HepG2 (cell line): Measurements from ENCODE around the gene GUCY1A2. TPM values are rescaled to one million over a fixed set of nuclear protein-coding genes. Genes with fewer than 3 reads are reported as not detected.

ENCODE experiments used
- ATAC-seq: fragments of 200-7000 bp; cut with Tn5 transposase; 3 replicates; pipeline ENCODE4 v1.9.1; 2020; ENCODE audit warnings: mild to moderate bottlenecking, moderate library complexity
- BruUV-seq: library from RNA; stranded (reverse); fragments of 400-500 nt; replicated peaks from 2 replicates; lab custom pipeline; 2021; lab: Mats Ljungman, UMichigan
- CTCF ChIA-PET: fragments of 300-600 bp; formaldehyde crosslinking; extraction: SDS; loops from one replicate; lab custom pipeline; 2021; ENCODE audit warnings: low total read pairs, inconsistent platforms, low intra/inter-chr PET ratio; lab: Yijun Ruan, JAX
- POLR2A ChIA-PET: fragments of 350-600 bp; sonication (Branson Sonifier 250); formaldehyde crosslinking; loops from one replicate; lab custom pipeline; 2020; ENCODE audit warnings: antibody characterized with exemption, inconsistent platforms; lab: Yijun Ruan, JAX
- DNase-seq: peaks from one replicate; pipeline ENCODE4 v3.0.0-alpha.2; 2015; ENCODE audit warnings: low spot score
- FAIRE-seq: peaks from 3 replicates; lab custom pipeline; 2011; peaks lifted over from hg19 to GRCh38; lab: Jason Lieb, UNC
- H2AFZ ChIP-seq: one replicate; pipeline ENCODE4 v1.6.1; 2011; ENCODE audit warnings: low read length, inconsistent platforms
- H3K27ac ChIP-seq: fragments of 300-600 bp; 3 replicates; pipeline ENCODE4 v1.8.0; 2011; ENCODE audit warnings: mixed run types, mild to moderate bottlenecking, mixed read lengths, low read length, inconsistent platforms; ENCODE audit not compliant: insufficient read depth; ENCODE audit errors: extremely low read length
- H3K27me3 ChIP-seq, 2 experiments: fragments of 200-600 bp in 1 of 2; 2 replicates in 1 of 2; 3 replicates in 1 of 2; pipeline versions ENCODE4 v1.6.0 to v1.8.0; 2011; ENCODE audit warnings: low read length in 2 of 2, mild to moderate bottlenecking in 2 of 2, moderate library complexity in 2 of 2, inconsistent platforms in 1 of 2; ENCODE audit not compliant: insufficient read depth in 2 of 2, control insufficient read depth in 1 of 2
- H3K36me3 ChIP-seq, 2 experiments: fragments of 200-600 bp in 1 of 2; replicated peaks in 1 of 2; 2 replicates in 1 of 2; 3 replicates in 1 of 2; pipeline versions ENCODE4 v1.5.1 to v1.8.0; 2011; ENCODE audit warnings: low read length in 2 of 2, inconsistent platforms in 1 of 2; ENCODE audit not compliant: insufficient read depth in 2 of 2, control insufficient read depth in 1 of 2
- H3K4me1 ChIP-seq: 2 replicates; pipeline ENCODE4 v1.5.1; 2012; ENCODE audit warnings: low read length, inconsistent platforms; ENCODE audit not compliant: insufficient read depth
- H3K4me2 ChIP-seq: 2 replicates; pipeline ENCODE4 v1.6.0; 2011; ENCODE audit warnings: low read depth, low read length, inconsistent platforms
- H3K4me3 ChIP-seq, 3 experiments: fragments of 200-600 bp in 1 of 3; sonication (generic), shearing (Covaris generic) in 1 of 3; replicated peaks in 1 of 3; 2 replicates each; pipeline ENCODE4 v1.5.1; 2011 to 2016; ENCODE audit warnings: low read length in 3 of 3, inconsistent platforms in 2 of 3, low read depth in 2 of 3, mild to moderate bottlenecking in 2 of 3, control low read depth in 1 of 3, mixed read lengths in 1 of 3; ENCODE audit not compliant: insufficient read depth in 1 of 3
- H3K79me2 ChIP-seq: one replicate; pipeline ENCODE4 v1.6.1; 2011; ENCODE audit warnings: low read length, inconsistent platforms; ENCODE audit not compliant: insufficient read depth
- H3K9ac ChIP-seq: 2 replicates; pipeline ENCODE4 v1.6.0; 2011; ENCODE audit warnings: mild to moderate bottlenecking, low read depth, low read length, inconsistent platforms; ENCODE audit not compliant: insufficient read depth
- H3K9me3 ChIP-seq: 2 replicates; pipeline ENCODE4 v1.5.1; 2012; ENCODE audit warnings: mild to moderate bottlenecking, low read length
- H4K20me1 ChIP-seq: 2 replicates; pipeline ENCODE4 v1.6.0; 2011; ENCODE audit warnings: inconsistent platforms, mild to moderate bottlenecking, low read length, moderate library complexity; ENCODE audit not compliant: insufficient read depth
- ARHGAP35 ChIP-seq: sonication (generic); formaldehyde crosslinking; IDR thresholded peaks from 2 replicates; pipeline ENCODE4 v1.9.0; 2022; ENCODE audit warnings: mild to moderate bottlenecking, inconsistent platforms, moderate library complexity, missing genetic modification reagents, borderline replicate concordance
- ATF7-NPFF ChIP-seq: sonication (generic); formaldehyde crosslinking; IDR thresholded peaks from 2 replicates; pipeline ENCODE4 v1.8.1; 2023; ENCODE audit warnings: mild to moderate bottlenecking, low read depth, missing genetic modification reagents, moderate library complexity
- FOXJ3 ChIP-seq: sonication (generic); formaldehyde crosslinking; IDR thresholded peaks from 2 replicates; pipeline ENCODE4 v1.4.0; 2020; ENCODE audit warnings: missing genetic modification reagents, mild to moderate bottlenecking, borderline replicate concordance
- HES4 ChIP-seq: sonication (generic); formaldehyde crosslinking; IDR thresholded peaks from 2 replicates; pipeline ENCODE4 v1.9.0; 2021; ENCODE audit warnings: mild to moderate bottlenecking, missing genetic modification reagents, borderline replicate concordance
- ISL2 ChIP-seq: sonication (generic); formaldehyde crosslinking; IDR thresholded peaks from 2 replicates; pipeline ENCODE4 v1.5.0; 2020; ENCODE audit warnings: missing genetic modification reagents
- MIER2 ChIP-seq: IDR thresholded peaks from 2 replicates; pipeline ENCODE4 v1.6.1; 2016; ENCODE audit warnings: missing biosample characterization, missing genetic modification reagents
- MLLT10 ChIP-seq: sonication (generic); formaldehyde crosslinking; IDR thresholded peaks from 2 replicates; pipeline ENCODE4 v1.4.0; 2020; ENCODE audit warnings: missing genetic modification reagents
- PATZ1 ChIP-seq: sonication (generic); formaldehyde crosslinking; IDR thresholded peaks from 2 replicates; pipeline ENCODE4 v1.4.0; 2020; ENCODE audit warnings: missing genetic modification reagents
- ZFP36 ChIP-seq: fragments of 150-350 bp; IDR thresholded peaks from 2 replicates; pipeline ENCODE4 v1.6.1; 2018; ENCODE audit warnings: borderline replicate concordance, low read length, low read depth; ENCODE audit not compliant: partially characterized antibody
- ZNF143 ChIP-seq: sonication (generic); formaldehyde crosslinking; IDR thresholded peaks from 2 replicates; pipeline ENCODE4 v1.4.0; 2020; ENCODE audit warnings: missing genetic modification reagents
- ZNF383 ChIP-seq: sonication (generic); formaldehyde crosslinking; IDR thresholded peaks from 2 replicates; pipeline ENCODE4 v1.4.0; 2020; ENCODE audit warnings: missing genetic modification reagents, mild to moderate bottlenecking, borderline replicate concordance
- ZNF451 ChIP-seq: sonication (generic); formaldehyde crosslinking; IDR thresholded peaks from 2 replicates; pipeline ENCODE4 v1.5.0; 2020; ENCODE audit warnings: mild to moderate bottlenecking, missing genetic modification reagents
- ZNF710 ChIP-seq: sonication (generic); formaldehyde crosslinking; IDR thresholded peaks from 2 replicates; pipeline ENCODE4 v1.5.0; 2020; ENCODE audit warnings: mild to moderate bottlenecking, missing genetic modification reagents, borderline replicate concordance
- ZSCAN21 ChIP-seq: sonication (generic); formaldehyde crosslinking; IDR thresholded peaks from 2 replicates; pipeline ENCODE4 v1.8.0; 2022; ENCODE audit warnings: mild to moderate bottlenecking, missing genetic modification reagents, moderate library complexity, borderline replicate concordance
- WGBS: methylation state at CpG from one replicate; pipeline ENCODE4 v1.1.6; 2017; ENCODE audit warnings: low lambda C conversion rate; 5-methylcytosine and 5-hydroxymethylcytosine counted together
- in situ Hi-C: cut with HindIII; loops from 2 replicates; pipeline ENCODE4 v1.10.0; 2017; ENCODE audit warnings: low pct_unique_long_range_greater_than_20kb; ENCODE audit not compliant: extremely low pct_ligation_motif_present
- intact Hi-C: fragments of 100-400 bp; cut with micrococcal nuclease; formaldehyde crosslinking; loops from one replicate; pipeline ENCODE4 v1.10.0; 2022; ENCODE audit not compliant: unreplicated experiment
- polyA plus RNA-seq, 8 experiments: library from polyadenylated mRNA; depleted of rRNA in 3 of 8; stranded (reverse) in 7 of 8; unstranded in 1 of 8; fragments of >200 nt; fragmentation: Illumina TruSeq in 4 of 8; extraction: Trizol in 4 of 8; gene quantifications; 2 replicates each; pipeline versions ENCODE4 v1.2.1 to v1.2.3, GENCODE V29; 2011 to 2016; ENCODE audit warnings: low read depth in 4 of 8, missing spikeins in 1 of 8, mixed read lengths in 1 of 8; ENCODE audit not compliant: insufficient read depth in 1 of 8
- total RNA-seq, 5 experiments: library from RNA; depleted of rRNA; stranded (reverse); fragments of >200 nt; fragmentation: Illumina TruSeq; extraction: Trizol; gene quantifications; 2 replicates each; pipeline ENCODE4 v1.2.3, GENCODE V29; 2016; ENCODE audit warnings: low read depth in 1 of 5

GUCY1A2 gene
- total and polyA plus RNA-seq, 2 of the 13 experiments (the other 11 are each of a cell fraction or from before 2014, with no cell fraction given): 0.01 to 0.07 TPM

DNA sequence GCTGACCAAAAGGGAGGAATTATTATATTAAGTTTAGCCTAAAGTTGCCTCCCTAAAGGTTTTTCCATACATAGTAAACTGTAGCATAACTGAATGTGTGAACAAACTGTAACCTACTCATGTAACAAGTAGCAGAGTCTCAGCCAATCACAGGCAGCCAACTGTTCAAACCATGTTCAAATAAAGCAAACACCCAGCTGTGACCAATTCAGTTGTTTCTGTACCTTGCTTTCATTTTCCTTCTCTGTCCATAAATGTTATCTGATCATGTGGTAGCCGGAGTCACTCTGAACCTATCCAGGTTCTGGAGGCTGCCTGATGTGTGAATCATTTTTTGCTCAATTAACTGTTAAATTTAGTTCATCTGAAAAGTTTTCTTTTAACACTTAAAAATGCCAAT is 373.5 kb downstream of the GUCY1A2 start:
- in situ Hi-C loops: no loop called here

More for the DNA sequence above, 373.5 kb downstream of the GUCY1A2 start:
- FAIRE-seq (no peak), DNase-seq (no peak)
- H4K20me1 ChIP-seq: no peaks in the 10 kb centered on the region
- TF ChIP-seq ARHGAP35 (CRISPR knock-in tag) (no peak), ZFP36 (no peak), ZNF710 (CRISPR knock-in tag) (no peak), ATF7-NPFF (CRISPR knock-in tag) (no peak), MLLT10 (CRISPR knock-in tag) (no peak), ISL2 (no peak), ZSCAN21 (CRISPR knock-in tag) (no peak), ZNF451 (no peak), PATZ1 (CRISPR knock-in tag) (no peak), HES4 (CRISPR knock-in tag) (no peak), MIER2 (CRISPR knock-in tag) (no peak), ZNF383 (CRISPR knock-in tag) (no peak), ZNF143 (CRISPR knock-in tag) (no peak), FOXJ3 (no peak)
- TF ChIP-seq, all 625 proteins: peak for 0
- Histone ChIP-seq H2AFZ (no peak overlapping the region), H3K4me3 (no peak overlapping the region), H3K4me1 (no peaks in the 10 kb centered on the region), H3K27ac (no peak overlapping the region), H3K79me2 (no peaks in the 10 kb centered on the region), H3K4me2 (no peak overlapping the region), H3K36me3 (no peaks in the 10 kb centered on the region), H3K9ac (no peak overlapping the region), H3K27me3 (no peaks in the 10 kb centered on the region), H3K9me3 (peaks cover 46% of the 10 kb centered on the region)
- no peak for ATAC-seq
- ChIA-PET CTCF (no interaction called here), POLR2A (no interaction called here)
- no TSS peak for BruUV-seq
- intact Hi-C loops: no loop called here
- WGBS: 3% methylated on average over 1 of the region's 1 CpG
